ENCODE results near the gene ZNF611.
"Not testable (repeated sequence)": the region's sequence is repeated elsewhere in the genome, so short reads cannot be mapped to it uniquely, and the experiment has no call there.

- TF ChIP-seq EZH2phosphoT487 (IDR thresholded peaks at IDR 0.05; ENCODE audit: insufficient read depth, low read depth); EZH2 (IDR thresholded peaks at IDR 0.05; ENCODE audit: insufficient read depth, poor library complexity, severe bottlenecking): not testable (repeated sequence)
These were observed 35.3 kb downstream of the ZNF611 start for GRCh38 chr19:52699555-52699954.

Data from GM23248 (cell line).